ENCODE measurements around the gene GPR137C. TPM values are rescaled to one million over a fixed set of nuclear protein-coding genes. Genes with fewer than 3 reads are reported as not detected.

The GPR137C gene
- total RNA-seq, 1 donor = 1.7 TPM

GRCh38 chr14:52618602-52619001 lies 66.0 kb downstream of the GPR137C start:
- TF ChIP-seq, protein P1, sequence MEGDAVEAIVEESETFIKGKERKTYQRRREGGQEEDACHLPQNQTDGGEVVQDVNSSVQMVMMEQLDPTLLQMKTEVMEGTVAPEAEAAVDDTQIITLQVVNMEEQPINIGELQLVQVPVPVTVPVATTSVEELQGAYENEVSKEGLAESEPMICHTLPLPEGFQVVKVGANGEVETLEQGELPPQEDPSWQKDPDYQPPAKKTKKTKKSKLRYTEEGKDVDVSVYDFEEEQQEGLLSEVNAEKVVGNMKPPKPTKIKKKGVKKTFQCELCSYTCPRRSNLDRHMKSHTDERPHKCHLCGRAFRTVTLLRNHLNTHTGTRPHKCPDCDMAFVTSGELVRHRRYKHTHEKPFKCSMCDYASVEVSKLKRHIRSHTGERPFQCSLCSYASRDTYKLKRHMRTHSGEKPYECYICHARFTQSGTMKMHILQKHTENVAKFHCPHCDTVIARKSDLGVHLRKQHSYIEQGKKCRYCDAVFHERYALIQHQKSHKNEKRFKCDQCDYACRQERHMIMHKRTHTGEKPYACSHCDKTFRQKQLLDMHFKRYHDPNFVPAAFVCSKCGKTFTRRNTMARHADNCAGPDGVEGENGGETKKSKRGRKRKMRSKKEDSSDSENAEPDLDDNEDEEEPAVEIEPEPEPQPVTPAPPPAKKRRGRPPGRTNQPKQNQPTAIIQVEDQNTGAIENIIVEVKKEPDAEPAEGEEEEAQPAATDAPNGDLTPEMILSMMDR (IDR thresholded peaks at IDR 0.05; ENCODE audit: insufficient read depth, low read length) = no peak
- no peak overlapping the region for H3K4me3 ChIP-seq (ENCODE audit: low read depth, low read length)
- no peak for DNase-seq (ENCODE audit: low read depth)

- TF ChIP-seq, protein P1 (IDR thresholded peaks at IDR 0.05; ENCODE audit: insufficient read depth, low read length) = no peak
- H3K4me3 ChIP-seq (ENCODE audit: low read depth, low read length) = no peak overlapping the region
- no peak for DNase-seq (ENCODE audit: low read depth)
Measured at GRCh38 chr14:52619687-52620086, 67.1 kb downstream of the GPR137C start.

GRCh38 chr14:52640137-52640536 lies 87.5 kb downstream of the GPR137C start:
- DNase-seq (ENCODE audit: low read depth) = no peak
- TF ChIP-seq, protein P1 (IDR thresholded peaks at IDR 0.05; ENCODE audit: insufficient read depth, low read length) = no peak
- H3K4me3 ChIP-seq (ENCODE audit: low read depth, low read length) = no peak overlapping the region

DNA sequence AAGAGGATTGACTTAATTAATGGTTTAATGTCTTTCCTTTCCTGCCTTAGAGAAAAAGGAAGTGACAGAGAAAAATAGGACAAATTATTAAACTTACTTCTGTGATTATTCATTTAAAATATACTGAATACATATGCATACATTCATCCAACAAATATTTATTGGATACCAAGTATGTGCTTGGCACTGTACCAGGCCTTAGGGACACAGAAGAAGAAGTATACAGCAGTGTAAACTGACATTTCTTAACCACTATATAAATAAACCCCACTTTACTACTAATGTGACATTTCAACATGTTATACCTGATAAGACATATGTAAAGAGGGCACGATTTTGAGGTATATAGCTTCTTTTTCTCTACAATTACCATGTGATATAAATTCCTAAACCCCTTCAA lies 89.1 kb downstream of the GPR137C start:
- TF ChIP-seq, protein P1 (IDR thresholded peaks at IDR 0.05; ENCODE audit: insufficient read depth, low read length) = no peak
- H3K4me3 ChIP-seq (ENCODE audit: low read depth, low read length) = no peak overlapping the region
- no peak for DNase-seq (ENCODE audit: low read depth)

- DNase-seq (ENCODE audit: low read depth) = no peak
- TF ChIP-seq, protein P1 (IDR thresholded peaks at IDR 0.05; ENCODE audit: insufficient read depth, low read length) = no peak
Measured at GRCh38 chr14:52649511-52649910, 96.9 kb downstream of the GPR137C start.

GRCh38 chr14:52650774-52651173 lies 98.1 kb downstream of the GPR137C start:
- peak; percentile 3 for DNase-seq (ENCODE audit: low read depth)
- no peak overlapping the region for H3K4me3 ChIP-seq (ENCODE audit: low read depth, low read length)
- TF ChIP-seq, protein P1 (IDR thresholded peaks at IDR 0.05; ENCODE audit: insufficient read depth, low read length) = no peak

More at GRCh38 chr14:52649511-52649910, 96.9 kb downstream of the GPR137C start:
- H3K4me3 ChIP-seq (ENCODE audit: low read depth, low read length) = no peak overlapping the region

DNA sequence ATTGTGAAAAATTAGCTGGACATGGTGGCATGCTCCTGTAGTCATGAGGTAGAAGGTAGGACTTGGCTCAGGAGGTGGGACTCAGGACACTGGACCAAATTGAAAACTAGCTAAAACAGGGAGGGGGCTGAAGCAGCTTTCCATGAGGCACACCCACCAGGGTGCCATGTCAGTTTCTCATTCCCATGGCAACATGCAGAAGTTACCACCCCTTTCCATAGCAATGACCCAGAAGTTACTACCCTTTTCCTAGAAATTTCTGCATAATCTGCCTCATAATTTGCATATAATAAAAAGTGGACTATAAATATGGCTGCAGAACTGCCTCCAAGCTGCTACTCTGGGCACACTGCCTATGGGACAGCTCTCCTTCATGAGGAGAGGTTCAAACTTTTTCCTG lies 104.3 kb downstream of the GPR137C start:
- TF ChIP-seq, protein P1 (IDR thresholded peaks at IDR 0.05; ENCODE audit: insufficient read depth, low read length) = no peak
- DNase-seq (ENCODE audit: low read depth) = no peak
- H3K4me3 ChIP-seq (ENCODE audit: low read depth, low read length) = no peak overlapping the region

All from fibroblast of the aortic adventitia (primary cell).